ENCODE results near the gene SHF.

DNA sequence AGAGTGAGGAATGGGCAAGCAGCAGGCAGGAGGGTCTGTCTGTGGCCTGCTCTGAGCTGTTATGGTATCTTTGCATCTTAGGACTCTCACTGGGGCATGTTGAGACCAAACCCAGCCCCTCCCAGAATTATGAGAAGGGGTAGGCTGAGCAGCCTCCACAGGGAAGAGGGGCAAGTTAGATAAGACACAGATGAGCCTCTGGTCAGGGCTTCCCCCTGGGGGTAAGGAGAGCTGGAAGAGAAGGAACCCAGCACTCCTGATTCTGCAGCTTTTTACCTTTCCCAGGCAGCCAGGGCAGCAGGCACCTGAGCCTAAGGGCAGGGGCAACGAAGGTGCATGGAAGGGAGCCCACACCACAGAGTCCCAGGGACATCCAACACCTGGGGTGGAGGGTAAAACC, 38.7 kb downstream of the SHF start:
- TF ChIP-seq POLR2AphosphoS5 (IDR thresholded peaks at IDR 0.05; ENCODE audit: low read depth, low read length) (no peak), POLR2A (IDR thresholded peaks at IDR 0.05; ENCODE audit: low read depth, low read length) (no peak), TAF1 (IDR thresholded peaks at IDR 0.05; ENCODE audit: low read depth, low read length) (no peak), SPI1 (IDR thresholded peaks at IDR 0.05; ENCODE audit: low read depth, low read length) (no peak), POU2F2 (IDR thresholded peaks at IDR 0.05; ENCODE audit: low read depth, low read length) (no peak), PAX5 (IDR thresholded peaks at IDR 0.05; ENCODE audit: insufficient read depth, low read length, severe bottlenecking) (no peak)
